Brain microvascular endothelial cell (primary cell): Measurements from ENCODE around the gene BCR.

Source experiments
- DNase-seq: peaks from one replicate; pipeline ENCODE4 v3.0.0-alpha.2; 2020
- H3K27ac ChIP-seq: fragments of 250-450 bp; sonication (Bioruptor Pico); 2 replicates; pipeline ENCODE4 v1.5.1; 2020; ENCODE audit warnings: mild to moderate bottlenecking, moderate library complexity
- H3K27me3 ChIP-seq: fragments of 250-450 bp; sonication (Bioruptor Pico); replicated peaks from 2 replicates; pipeline ENCODE4 v1.5.1; 2020; ENCODE audit warnings: mild to moderate bottlenecking
- H3K36me3 ChIP-seq: fragments of 250-450 bp; sonication (Bioruptor Pico); replicated peaks from 2 replicates; pipeline ENCODE4 v1.5.1; 2020; ENCODE audit warnings: mild to moderate bottlenecking
- H3K4me3 ChIP-seq: 2 replicates; pipeline ENCODE4 v1.5.1; 2011; ENCODE audit warnings: low read depth, mild to moderate bottlenecking, control low read depth, low read length, moderate library complexity
- in situ Hi-C: cut with HindIII; loops from 2 replicates; pipeline ENCODE4 v1.10.0; 2017; ENCODE audit warnings: low sequenced_read_pairs, low pct_ligation_motif_present
- TF ChIP-seq, protein P1 (sequence below): IDR thresholded peaks from 2 replicates; pipeline ENCODE4 v1.5.1; 2011; ENCODE audit warnings: low read depth, mild to moderate bottlenecking, moderate library complexity, low read length, control low read depth, inconsistent platforms; ENCODE audit errors: missing control alignments

The BCR gene

DNA sequence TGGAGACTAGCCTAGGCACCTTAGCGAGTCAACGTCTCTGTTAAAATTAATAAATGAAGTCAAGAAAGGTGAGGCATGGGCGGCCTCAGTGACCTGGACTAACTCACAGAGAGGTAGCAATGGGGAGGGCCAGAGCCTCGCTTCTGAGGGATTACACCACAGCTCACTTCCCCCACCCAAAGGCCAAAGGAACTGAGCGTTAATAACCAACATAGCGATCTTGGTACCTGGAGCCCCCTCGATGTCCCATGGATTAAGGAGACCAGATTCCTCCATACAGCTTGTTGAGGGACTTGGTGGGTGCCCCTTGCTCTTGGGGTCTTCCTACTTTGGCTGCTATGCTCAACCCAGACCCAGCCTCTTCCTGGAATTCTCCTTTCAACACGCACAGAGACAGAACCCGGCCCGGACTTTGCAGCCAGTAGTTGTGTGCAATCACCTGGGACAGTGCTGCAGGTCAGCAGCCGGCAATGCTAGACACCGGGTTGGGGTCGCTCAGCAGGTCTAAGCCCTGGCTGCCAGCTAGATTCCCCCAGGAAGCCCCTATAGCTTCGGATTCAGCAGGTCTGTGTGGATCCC, 70.6 kb downstream of the BCR start:
- Histone ChIP-seq H3K27me3 (peaks cover 3% of the 10 kb centered on the region), H3K36me3 (peaks cover 29% of the 10 kb centered on the region), H3K27ac (peak overlapping the region; percentile 6), H3K4me3 (no peak overlapping the region)
- TF ChIP-seq, protein P1, sequence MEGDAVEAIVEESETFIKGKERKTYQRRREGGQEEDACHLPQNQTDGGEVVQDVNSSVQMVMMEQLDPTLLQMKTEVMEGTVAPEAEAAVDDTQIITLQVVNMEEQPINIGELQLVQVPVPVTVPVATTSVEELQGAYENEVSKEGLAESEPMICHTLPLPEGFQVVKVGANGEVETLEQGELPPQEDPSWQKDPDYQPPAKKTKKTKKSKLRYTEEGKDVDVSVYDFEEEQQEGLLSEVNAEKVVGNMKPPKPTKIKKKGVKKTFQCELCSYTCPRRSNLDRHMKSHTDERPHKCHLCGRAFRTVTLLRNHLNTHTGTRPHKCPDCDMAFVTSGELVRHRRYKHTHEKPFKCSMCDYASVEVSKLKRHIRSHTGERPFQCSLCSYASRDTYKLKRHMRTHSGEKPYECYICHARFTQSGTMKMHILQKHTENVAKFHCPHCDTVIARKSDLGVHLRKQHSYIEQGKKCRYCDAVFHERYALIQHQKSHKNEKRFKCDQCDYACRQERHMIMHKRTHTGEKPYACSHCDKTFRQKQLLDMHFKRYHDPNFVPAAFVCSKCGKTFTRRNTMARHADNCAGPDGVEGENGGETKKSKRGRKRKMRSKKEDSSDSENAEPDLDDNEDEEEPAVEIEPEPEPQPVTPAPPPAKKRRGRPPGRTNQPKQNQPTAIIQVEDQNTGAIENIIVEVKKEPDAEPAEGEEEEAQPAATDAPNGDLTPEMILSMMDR, result no peak
- in situ Hi-C loops, result no loop called here
- DNase-seq, result no peak

DNA sequence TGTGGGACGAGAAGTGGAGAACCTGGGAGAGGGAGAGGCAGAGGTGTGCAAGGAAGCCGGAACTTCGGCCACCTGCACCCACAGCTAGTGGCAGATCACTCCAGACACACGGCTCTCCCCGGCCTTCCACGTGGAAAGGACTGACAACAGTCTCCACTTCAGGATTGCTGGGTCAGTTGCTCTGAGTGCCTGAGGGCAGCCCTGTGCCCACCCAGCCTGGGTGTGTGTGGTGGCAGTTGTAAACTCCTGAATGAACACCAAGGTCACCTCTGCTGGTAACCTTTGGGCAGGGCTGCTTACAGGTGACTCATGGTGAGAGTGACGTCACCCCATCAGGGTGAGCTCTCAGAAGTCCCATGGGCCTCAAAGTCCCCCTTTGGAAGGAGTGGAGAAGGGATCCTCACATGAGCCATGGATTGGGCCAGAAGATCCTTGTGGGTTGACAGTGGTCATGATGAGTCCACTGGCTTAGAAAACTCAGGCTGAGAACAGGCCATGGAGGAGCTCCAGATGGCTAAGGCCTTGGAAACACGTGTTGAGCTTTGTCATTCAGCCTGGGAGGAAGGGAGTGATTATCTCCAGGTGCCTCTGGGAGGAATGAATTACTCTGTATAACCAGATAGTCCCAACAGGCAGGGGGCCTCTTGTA, 71.3 kb downstream of the BCR start:
- TF ChIP-seq, protein P1, result no peak
- no peak overlapping the region for H3K27ac ChIP-seq
- in situ Hi-C loops, result no loop called here
- peaks cover 30% of the 10 kb centered on the region for H3K36me3 ChIP-seq
- no peak for DNase-seq
- H3K27me3 ChIP-seq, result peaks cover 3% of the 10 kb centered on the region
- H3K4me3 ChIP-seq, result no peak overlapping the region

DNA sequence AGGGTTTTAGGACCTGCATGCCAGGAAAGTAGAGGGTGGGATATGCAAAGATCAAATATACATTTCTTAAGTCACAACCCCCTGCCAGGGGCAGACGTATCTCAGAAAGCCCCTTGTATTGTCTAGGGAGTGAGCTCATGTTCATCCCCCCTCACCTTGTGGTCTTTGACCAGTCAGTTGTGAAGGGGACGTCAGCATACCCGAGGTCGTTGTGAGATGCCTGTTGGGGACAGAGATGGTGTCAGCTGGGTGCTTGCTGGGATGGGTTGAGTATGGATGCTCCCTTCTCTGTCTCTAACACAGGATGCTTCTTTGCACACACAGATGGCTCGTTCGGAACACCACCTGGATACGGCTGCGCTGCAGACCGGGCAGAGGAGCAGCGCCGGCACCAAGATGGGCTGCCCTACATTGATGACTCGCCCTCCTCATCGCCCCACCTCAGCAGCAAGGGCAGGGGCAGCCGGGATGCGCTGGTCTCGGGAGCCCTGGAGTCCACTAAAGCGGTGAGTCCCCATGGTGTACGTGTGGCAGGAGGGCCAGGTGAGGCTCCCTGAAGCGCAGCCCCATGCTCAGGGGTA, 73.3 kb downstream of the BCR start:
- in situ Hi-C loops, result no loop called here
- TF ChIP-seq, protein P1, result no peak
- no peak for DNase-seq
- H3K4me3 ChIP-seq, result no peak overlapping the region
- peaks cover 28% of the 10 kb centered on the region for H3K36me3 ChIP-seq
- H3K27me3 ChIP-seq, result peaks cover 3% of the 10 kb centered on the region
- H3K27ac ChIP-seq, result no peak overlapping the region

DNA sequence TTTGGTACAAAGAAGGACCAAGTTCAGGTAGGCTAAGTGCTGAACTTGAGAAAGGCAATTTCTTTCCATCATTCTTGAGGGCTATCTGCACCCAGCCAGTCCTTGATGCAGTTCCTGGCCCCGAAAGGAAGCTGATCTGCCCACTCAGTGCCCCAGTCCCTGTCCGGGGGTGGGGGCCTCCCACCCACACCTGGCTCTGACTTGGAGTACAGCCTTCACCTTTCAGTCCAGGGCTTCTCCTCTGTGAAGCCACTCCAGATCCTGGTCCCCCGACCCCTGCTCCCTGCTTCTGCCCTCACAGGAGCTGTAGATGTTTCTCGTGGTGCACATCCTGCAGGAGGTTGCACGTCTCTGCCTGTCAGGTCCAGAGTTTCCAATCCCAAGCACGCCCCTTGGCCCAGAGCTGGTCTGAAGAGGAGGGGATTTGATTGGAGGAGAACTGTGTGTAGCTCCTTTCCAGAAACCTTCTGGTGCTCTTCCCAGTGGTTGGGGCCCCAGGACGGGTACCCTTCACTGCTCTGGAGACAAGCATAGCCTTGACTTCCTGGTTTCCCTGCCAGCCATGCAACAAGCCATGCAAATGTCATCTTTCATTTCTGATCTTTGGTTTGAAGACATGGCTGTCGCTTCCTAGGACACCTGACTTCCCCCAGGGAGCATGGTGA, 75.3 kb downstream of the BCR start:
- no peak overlapping the region for H3K4me3 ChIP-seq
- peak overlapping the region; percentile 11 for H3K27ac ChIP-seq
- in situ Hi-C loops, result no loop called here
- TF ChIP-seq, protein P1, result no peak
- peaks cover 41% of the 10 kb centered on the region for H3K36me3 ChIP-seq
- DNase-seq, result no peak
- H3K27me3 ChIP-seq, result peaks cover 3% of the 10 kb centered on the region

DNA sequence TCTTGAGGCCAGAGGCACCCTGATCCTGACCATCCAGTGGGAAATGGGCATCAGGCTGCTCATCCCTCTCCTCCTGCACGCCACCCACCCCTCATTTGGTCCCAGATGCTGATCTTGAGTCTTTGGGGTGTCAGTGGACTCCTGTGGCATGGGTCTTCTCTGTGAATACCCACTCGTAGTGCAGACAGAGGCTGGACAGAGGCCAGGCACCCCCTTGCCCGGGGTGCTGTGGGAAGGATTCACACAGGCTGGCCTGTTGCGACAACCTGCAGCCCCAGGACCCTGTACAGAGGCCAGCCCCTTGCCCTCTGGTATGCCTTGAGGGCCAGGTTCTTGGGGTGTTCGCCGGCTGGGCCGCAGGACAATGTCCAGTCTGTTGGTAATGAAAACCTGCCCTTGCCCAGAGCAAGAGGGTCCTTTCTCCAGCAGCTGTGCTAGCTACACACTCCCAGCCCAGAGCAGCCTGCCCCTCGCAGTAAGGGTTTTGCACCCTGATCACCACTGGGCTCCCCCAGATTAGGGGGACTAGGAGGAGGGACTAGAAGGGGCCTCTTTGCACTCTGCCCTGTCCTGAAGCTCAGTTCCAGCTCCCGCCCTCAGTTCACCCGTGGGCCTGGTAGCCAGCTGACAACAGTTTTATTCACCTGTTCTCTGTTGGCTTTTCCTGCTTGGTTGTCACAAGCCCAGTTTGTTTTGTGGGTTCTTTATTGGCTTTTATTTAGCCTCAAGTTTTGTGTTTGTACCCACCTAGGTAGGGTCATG, 76.0 kb downstream of the BCR start:
- peaks cover 3% of the 10 kb centered on the region for H3K27me3 ChIP-seq
- TF ChIP-seq, protein P1, result no peak
- H3K27ac ChIP-seq, result peak overlapping the region; percentile 11
- DNase-seq, result no peak
- H3K36me3 ChIP-seq, result peaks cover 43% of the 10 kb centered on the region
- no peak overlapping the region for H3K4me3 ChIP-seq
- in situ Hi-C loops, result no loop called here
